ENCODE results near the gene MSX2. TPM values are rescaled to one million over a fixed set of nuclear protein-coding genes. Genes with fewer than 3 reads are reported as not detected.
A peak's percentile ranks its signal among the peaks of the same experiment; 100 is the strongest.

Gene MSX2
- total RNA-seq, 1 experiment from 2014 or later: 11.3 TPM

- POLR2A ChIA-PET: interaction anchor here (1.6 kb wide), 1 partner anchor 316 kb away, joined by 4 read pairs; no protein-coding TSS in a partner anchor
- H3K4me1 ChIP-seq (ENCODE audit: control insufficient read depth in 1 of 2, insufficient read depth in 2 of 2, low read length in 2 of 2): peaks cover 10 to 16% of the 10 kb centered on the region in 2 experiments
Observed at GRCh38 chr5:174735498-174736330, 11.3 kb downstream of the MSX2 start.

More at GRCh38 chr5:174735498-174736330, 11.3 kb downstream of the MSX2 start:
- no peaks in the 10 kb centered on the region for H3K9me3 ChIP-seq (ENCODE audit: control insufficient read depth in 1 of 2, insufficient read depth in 1 of 2, low read depth in 1 of 2, low read length in 2 of 2)
- no peaks in the 10 kb centered on the region for H4K20me1 ChIP-seq (ENCODE audit: insufficient read depth)
- no peaks in the 10 kb centered on the region for H3K79me2 ChIP-seq (ENCODE audit: insufficient read depth, low read length)
- no peaks in the 10 kb centered on the region for H3K9me2 ChIP-seq (ENCODE audit: insufficient read depth)
- peak overlapping the region; percentile 6; the same call in 1 of the 2 replicates for H3K9ac ChIP-seq (ENCODE audit: low read length)
- intact Hi-C loops (cut with micrococcal nuclease): loop anchor here (1.0 kb wide), 3 partner anchors 316 to 408 kb away; no protein-coding TSS in a partner anchor
- DNase-seq (ENCODE audit: low read depth, low spot score) (peak; percentile 45), ATAC-seq (peak; percentile 92)
- H3K4me2 ChIP-seq (ENCODE audit: low read length): peak overlapping the region; percentile 94
- H3K36me3 ChIP-seq (ENCODE audit: control insufficient read depth in 1 of 2, insufficient read depth in 2 of 2, low read length in 2 of 2): no peaks in the 10 kb centered on the region; a peak in 1 of 4 replicates
- ChIA-PET RAD21 (ENCODE audit: low non-redundant PET in 1 of 2, low total read pairs in 2 of 2, uncharacterized antibody in 2 of 2, unreplicated experiment in 2 of 2) (interaction anchor here (1.0 to 1.7 kb wide), 2 partner anchors 316 kb away, joined by 4 read pairs; no protein-coding TSS in a partner anchor), CTCF (interaction anchor here (1.0 to 6.2 kb wide), 5 partner anchors 15 to 409 kb away, joined by 3 to 47 read pairs (median 3); no protein-coding TSS in a partner anchor)
- no peaks in the 10 kb centered on the region; the same call in 1 of the 2 replicates for H3K27me3 ChIP-seq (ENCODE audit: insufficient read depth, low read length)
- H3K27ac ChIP-seq (ENCODE audit: low read depth, low read length): no peak overlapping the region
- no TSS peak for BruUV-seq (replicated peaks)
- peak overlapping the region; percentile 96 for H2AFZ ChIP-seq (ENCODE audit: low read depth, low read length, poor library complexity, severe bottlenecking)
- TF ChIP-seq RAD21 (IDR thresholded peaks at IDR 0.05; ENCODE audit: low read depth) (peak; percentile 98), YY1 (IDR thresholded peaks at IDR 0.05; ENCODE audit: extremely low read depth, insufficient replicate concordance, low read depth, low read length) (peak; percentile 22), MAX (IDR thresholded peaks at IDR 0.05) (0 out of 2 replicates have a peak, but pooled peaks have one; percentile 11), SIN3A (IDR thresholded peaks at IDR 0.05; ENCODE audit: low read depth) (no peak), FOSL1 (IDR thresholded peaks at IDR 0.05; ENCODE audit: low read depth) (no peak), EZH2phosphoT487 (IDR thresholded peaks at IDR 0.05; ENCODE audit: borderline replicate concordance) (peak; percentile 94; the same call in 1 of the 2 replicates), CBX3 (IDR thresholded peaks at IDR 0.05; ENCODE audit: low read depth) (no peak), CTCF (IDR thresholded peaks at IDR 0.05 in 2 of 3, conservative IDR thresholded peaks at IDR 0.05 in 1 of 3; ENCODE audit: borderline replicate concordance in 1 of 3, insufficient read depth in 1 of 3, low read depth in 2 of 3, low read length in 2 of 3) (peak; percentile 75 to 87 (median 85)), ATF3 (IDR thresholded peaks at IDR 0.05) (no peak), TCF7L2 (IDR thresholded peaks at IDR 0.05; ENCODE audit: borderline replicate concordance, extremely low read depth, insufficient read depth, insufficient read length) (peak; percentile 98), SP1 (IDR thresholded peaks at IDR 0.05; ENCODE audit: low read depth) (no peak), EGR1 (IDR thresholded peaks at IDR 0.05; ENCODE audit: low read depth) (0 out of 2 replicates have a peak, but pooled peaks have one; percentile 31)
- H3K4me3 ChIP-seq (replicated peaks in 1 of 2; ENCODE audit: low read depth in 1 of 2, low read length in 2 of 2): peak overlapping the region; percentile 47 to 59
